OCI-LY1 (cell line): ENCODE measurements around the gene MTHFS.

Experiments used
- H2AFZ ChIP-seq: fragments of 200-600 bp; sonication (generic), shearing (Covaris generic); 2 replicates; pipeline ENCODE4 v1.6.0; 2014; ENCODE audit warnings: antibody characterized with exemption, mild to moderate bottlenecking, low read length
- H3F3A ChIP-seq: fragments of 200-600 bp; sonication (generic), shearing (Covaris generic); 2 replicates; pipeline ENCODE4 v1.6.0; 2014; ENCODE audit warnings: mild to moderate bottlenecking, antibody characterized with exemption, low read length, moderate library complexity; ENCODE audit not compliant: insufficient read depth
- H3K27ac ChIP-seq: fragments of 200-600 bp; sonication (generic); 2 replicates; pipeline ENCODE4 v1.5.1; 2014; ENCODE audit warnings: low read length, mixed run types, mild to moderate bottlenecking, low read depth; ENCODE audit not compliant: poor library complexity, severe bottlenecking
- H3K27me3 ChIP-seq: fragments of 200-600 bp; sonication (generic); 2 replicates; pipeline ENCODE4 v1.6.0; 2014; ENCODE audit warnings: antibody characterized with exemption, mild to moderate bottlenecking, low read length, moderate library complexity; ENCODE audit not compliant: insufficient read depth
- H3K36me3 ChIP-seq: fragments of 200-600 bp; sonication (generic); 2 replicates; pipeline ENCODE4 v1.6.1; 2014; ENCODE audit warnings: mild to moderate bottlenecking, antibody characterized with exemption, low read length, moderate library complexity, mixed read lengths; ENCODE audit not compliant: insufficient read depth
- H3K4me1 ChIP-seq: fragments of 200-600 bp; sonication (generic); 2 replicates; pipeline ENCODE4 v1.5.1; 2014; ENCODE audit warnings: mild to moderate bottlenecking, low read length, moderate library complexity; ENCODE audit not compliant: insufficient read depth, severe bottlenecking
- H3K4me2 ChIP-seq: fragments of 200-600 bp; sonication (generic), shearing (Covaris generic); 2 replicates; pipeline ENCODE4 v1.6.1; 2014; ENCODE audit warnings: low read length
- H3K4me3 ChIP-seq: fragments of 200-600 bp; sonication (generic); 2 replicates; pipeline ENCODE4 v1.5.1; 2014; ENCODE audit warnings: low read length, low read depth, mild to moderate bottlenecking, mixed read lengths; ENCODE audit not compliant: poor library complexity, severe bottlenecking
- H3K79me2 ChIP-seq: fragments of 200-600 bp; shearing (Covaris generic); 2 replicates; pipeline ENCODE4 v1.6.1; 2016; ENCODE audit warnings: mixed run types, low read length, mixed read lengths; ENCODE audit not compliant: insufficient read depth
- H3K9ac ChIP-seq: fragments of 200-600 bp; sonication (generic), shearing (Covaris generic); 2 replicates; pipeline ENCODE4 v1.6.1; 2014; ENCODE audit warnings: mild to moderate bottlenecking, low read length, mixed read lengths
- H3K9me2 ChIP-seq: fragments of 200-600 bp; sonication (generic), shearing (Covaris generic); 2 replicates; pipeline ENCODE4 v1.6.1; 2014; ENCODE audit warnings: low read depth, mild to moderate bottlenecking, low read length, mixed read lengths
- H3K9me3 ChIP-seq: fragments of 200-600 bp; shearing (Covaris generic); 2 replicates; pipeline ENCODE4 v1.6.1; 2014; ENCODE audit warnings: low read length, mixed read lengths
- H4K20me1 ChIP-seq: fragments of 200-600 bp; sonication (generic), shearing (Covaris generic); 2 replicates; pipeline ENCODE4 v1.6.0; 2016; ENCODE audit warnings: mild to moderate bottlenecking, low read length; ENCODE audit not compliant: insufficient read depth
- CTCF ChIP-seq: fragments of 200-600 bp; sonication (generic), shearing (Covaris generic); IDR thresholded peaks from 2 replicates; pipeline ENCODE4 v1.5.1; 2017; ENCODE audit warnings: mild to moderate bottlenecking, antibody characterized with exemption, low read length, moderate library complexity, mixed read lengths
- EZH2 ChIP-seq: fragments of 200-600 bp; sonication (generic), shearing (Covaris generic); IDR thresholded peaks from 2 replicates; pipeline ENCODE4 v1.8.0; 2017; ENCODE audit warnings: borderline replicate concordance, mixed run types, mild to moderate bottlenecking, antibody characterized with exemption, low read length, moderate library complexity, mixed read lengths

MTHFS gene

GRCh38 chr15:79816571-79816970 is 80.2 kb downstream of the MTHFS start:
- H3K79me2 ChIP-seq: no peaks in the 10 kb centered on the region
- H3K4me2 ChIP-seq: no peak overlapping the region
- no peak overlapping the region for H3K4me3 ChIP-seq
- no peaks in the 10 kb centered on the region; the same call in 1 of the 2 replicates for H3K27me3 ChIP-seq
- no peaks in the 10 kb centered on the region for H3K36me3 ChIP-seq
- H3K27ac ChIP-seq: no peak overlapping the region
- no peaks in the 10 kb centered on the region; the same call in 1 of the 2 replicates for H3K9me3 ChIP-seq
- H4K20me1 ChIP-seq: no peaks in the 10 kb centered on the region
- H3K4me1 ChIP-seq: no peaks in the 10 kb centered on the region
- no peak overlapping the region for H2AFZ ChIP-seq
- H3K9ac ChIP-seq: no peak overlapping the region
- no peak for TF ChIP-seq EZH2
- no peaks in the 10 kb centered on the region for H3K9me2 ChIP-seq
- no peaks in the 10 kb centered on the region for H3F3A ChIP-seq

GRCh38 chr15:79815468-79815867 is 81.3 kb downstream of the MTHFS start:
- H2AFZ ChIP-seq: no peak overlapping the region
- H3K9ac ChIP-seq: no peak overlapping the region
- no peak overlapping the region for H3K4me3 ChIP-seq
- H3K4me1 ChIP-seq: no peaks in the 10 kb centered on the region
- no peak for TF ChIP-seq CTCF
- TF ChIP-seq EZH2: no peak
- no peaks in the 10 kb centered on the region for H3F3A ChIP-seq
- no peaks in the 10 kb centered on the region; the same call in 1 of the 2 replicates for H3K9me3 ChIP-seq
- no peaks in the 10 kb centered on the region for H3K9me2 ChIP-seq
- H3K27ac ChIP-seq: no peak overlapping the region
- no peaks in the 10 kb centered on the region for H3K36me3 ChIP-seq
- H3K79me2 ChIP-seq: no peaks in the 10 kb centered on the region
- no peak overlapping the region for H3K4me2 ChIP-seq
- no peaks in the 10 kb centered on the region; the same call in 1 of the 2 replicates for H3K27me3 ChIP-seq
- no peaks in the 10 kb centered on the region for H4K20me1 ChIP-seq

- H4K20me1 ChIP-seq: no peaks in the 10 kb centered on the region
- TF ChIP-seq CTCF (no peak), EZH2 (no peak)
- H3K36me3 ChIP-seq: no peaks in the 10 kb centered on the region
- H3K27me3 ChIP-seq: no peaks in the 10 kb centered on the region; the same call in 1 of the 2 replicates
- no peaks in the 10 kb centered on the region for H3F3A ChIP-seq
- no peaks in the 10 kb centered on the region for H3K79me2 ChIP-seq
- H3K9me3 ChIP-seq: no peaks in the 10 kb centered on the region
- no peaks in the 10 kb centered on the region for H3K4me1 ChIP-seq
- no peak overlapping the region for H3K4me3 ChIP-seq
- H3K27ac ChIP-seq: no peak overlapping the region
- no peak overlapping the region for H3K4me2 ChIP-seq
- no peak overlapping the region for H2AFZ ChIP-seq
- no peaks in the 10 kb centered on the region for H3K9me2 ChIP-seq
- H3K9ac ChIP-seq: no peak overlapping the region
Observed at GRCh38 chr15:79812541-79812940, 84.3 kb downstream of the MTHFS start.
